IPS-20b (cell line): Measurements from ENCODE around the gene CSNK2A2.

Experiments used
- H3K27ac ChIP-seq: one replicate; pipeline ENCODE4 v1.5.1; 2013; ENCODE audit warnings: low read length
- H3K27me3 ChIP-seq: 2 replicates; pipeline ENCODE4 v1.6.1; 2013; ENCODE audit warnings: mild to moderate bottlenecking, low read length, inconsistent platforms; ENCODE audit not compliant: insufficient read depth
- H3K36me3 ChIP-seq: 2 replicates; pipeline ENCODE4 v1.6.1; 2013; ENCODE audit warnings: low read depth, mild to moderate bottlenecking, inconsistent platforms, low read length, moderate library complexity; ENCODE audit not compliant: insufficient read depth
- H3K4me1 ChIP-seq: 2 replicates; pipeline ENCODE4 v1.6.1; 2013; ENCODE audit warnings: mild to moderate bottlenecking, control low read depth, inconsistent platforms, low read length, moderate library complexity; ENCODE audit not compliant: insufficient read depth
- H3K4me3 ChIP-seq: 2 replicates; pipeline ENCODE4 v1.5.1; 2013; ENCODE audit warnings: mild to moderate bottlenecking, low read length, inconsistent platforms
- H3K9ac ChIP-seq: 2 replicates; pipeline ENCODE4 v1.6.1; 2013; ENCODE audit warnings: low read depth, mild to moderate bottlenecking, inconsistent platforms, low read length, moderate library complexity
- H3K9me3 ChIP-seq: 2 replicates; pipeline ENCODE4 v1.6.1; 2013; ENCODE audit warnings: mild to moderate bottlenecking, low read depth, low read length, inconsistent platforms; ENCODE audit not compliant: insufficient read depth

The CSNK2A2 gene

DNA sequence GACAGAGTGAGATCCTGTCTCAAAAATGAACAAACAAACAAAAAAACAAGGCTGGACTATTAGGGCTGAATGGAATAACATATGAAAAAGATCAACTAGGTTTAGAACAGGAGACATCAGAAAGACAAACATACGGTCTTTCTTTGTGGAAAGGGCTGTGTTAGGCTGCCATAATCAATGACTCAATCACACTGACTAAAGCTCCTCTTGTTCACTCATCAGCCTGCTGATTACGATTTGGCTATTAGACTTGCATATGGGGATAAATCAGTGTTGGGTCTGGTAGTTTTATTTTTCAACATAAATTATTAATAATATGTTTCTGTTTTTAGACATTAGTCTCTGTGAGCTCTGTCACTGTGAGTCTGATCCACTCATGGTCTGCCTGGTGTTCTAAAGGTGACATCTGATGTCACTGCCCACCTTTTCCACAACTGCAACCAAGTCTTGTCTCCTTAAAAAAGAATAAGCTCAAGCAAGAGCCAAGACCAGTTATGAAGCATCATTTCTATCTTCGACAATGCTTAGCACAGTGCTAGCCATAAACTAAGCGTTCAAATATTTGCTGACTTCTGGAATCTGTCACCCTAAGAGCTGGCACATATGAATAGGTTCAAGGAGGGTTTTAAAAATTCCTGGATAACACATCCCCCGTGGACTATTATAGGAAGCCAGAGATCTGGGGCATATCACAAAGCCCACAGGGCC lies 79.0 kb downstream of the CSNK2A2 start:
- no peak overlapping the region for H3K27ac ChIP-seq
- peaks cover 5% of the 10 kb centered on the region; the same call in 1 of the 2 replicates for H3K4me1 ChIP-seq
- no peak overlapping the region for H3K9ac ChIP-seq
- no peaks in the 10 kb centered on the region for H3K27me3 ChIP-seq
- H3K4me3 ChIP-seq = no peak overlapping the region
- H3K9me3 ChIP-seq = no peaks in the 10 kb centered on the region
- peaks cover 32% of the 10 kb centered on the region for H3K36me3 ChIP-seq

DNA sequence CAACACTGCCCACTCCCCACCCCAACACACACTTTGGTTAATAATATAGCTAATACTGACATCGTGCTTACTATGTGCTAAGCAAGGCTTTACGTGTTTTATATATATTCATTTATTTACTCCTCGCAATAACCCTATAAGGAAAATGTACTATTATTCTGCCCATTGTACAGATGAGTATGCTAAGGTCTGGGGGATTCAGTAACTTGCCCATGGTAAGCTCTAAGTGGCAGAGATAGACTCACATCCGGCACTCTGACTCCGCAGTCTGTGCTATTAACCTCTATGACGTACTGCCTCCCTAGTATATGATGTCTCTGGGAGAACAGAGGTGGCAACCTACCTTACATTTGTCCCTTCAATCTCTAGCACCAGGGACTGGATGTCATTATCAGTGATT lies 81.4 kb downstream of the CSNK2A2 start:
- Histone ChIP-seq H3K9ac (no peak overlapping the region), H3K9me3 (no peaks in the 10 kb centered on the region), H3K36me3 (peaks cover 46% of the 10 kb centered on the region)

DNA sequence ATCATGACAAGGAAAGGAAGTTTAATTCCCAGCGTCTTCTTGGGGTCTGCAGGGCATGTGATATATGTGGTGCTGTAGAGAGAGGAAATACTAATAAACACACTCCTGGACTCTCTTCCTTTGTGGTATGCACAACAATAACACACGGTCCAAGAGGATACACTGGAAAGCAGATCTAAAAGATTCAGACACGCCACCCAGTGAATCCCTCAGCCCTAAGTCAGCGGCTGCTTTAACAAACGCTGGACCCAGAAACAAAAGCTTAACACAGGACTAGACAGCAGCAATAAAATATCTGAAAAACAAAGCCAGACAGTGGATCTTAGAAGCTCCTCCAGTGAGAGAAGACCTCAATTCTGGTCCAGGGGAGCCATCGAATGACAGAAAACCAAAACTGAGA lies 81.8 kb downstream of the CSNK2A2 start:
- H3K9me3 ChIP-seq = no peaks in the 10 kb centered on the region
- no peak overlapping the region for H3K9ac ChIP-seq
- H3K27me3 ChIP-seq = no peaks in the 10 kb centered on the region
- no peak overlapping the region for H3K27ac ChIP-seq
- peaks cover 5% of the 10 kb centered on the region; the same call in 1 of the 2 replicates for H3K4me1 ChIP-seq
- H3K36me3 ChIP-seq = peaks cover 46% of the 10 kb centered on the region
- no peak overlapping the region for H3K4me3 ChIP-seq

More for the DNA sequence above, 81.4 kb downstream of the CSNK2A2 start:
- Histone ChIP-seq H3K4me1 (peaks cover 3% of the 10 kb centered on the region; the same call in 1 of the 2 replicates), H3K27ac (no peak overlapping the region), H3K27me3 (no peaks in the 10 kb centered on the region), H3K4me3 (no peak overlapping the region)

DNA sequence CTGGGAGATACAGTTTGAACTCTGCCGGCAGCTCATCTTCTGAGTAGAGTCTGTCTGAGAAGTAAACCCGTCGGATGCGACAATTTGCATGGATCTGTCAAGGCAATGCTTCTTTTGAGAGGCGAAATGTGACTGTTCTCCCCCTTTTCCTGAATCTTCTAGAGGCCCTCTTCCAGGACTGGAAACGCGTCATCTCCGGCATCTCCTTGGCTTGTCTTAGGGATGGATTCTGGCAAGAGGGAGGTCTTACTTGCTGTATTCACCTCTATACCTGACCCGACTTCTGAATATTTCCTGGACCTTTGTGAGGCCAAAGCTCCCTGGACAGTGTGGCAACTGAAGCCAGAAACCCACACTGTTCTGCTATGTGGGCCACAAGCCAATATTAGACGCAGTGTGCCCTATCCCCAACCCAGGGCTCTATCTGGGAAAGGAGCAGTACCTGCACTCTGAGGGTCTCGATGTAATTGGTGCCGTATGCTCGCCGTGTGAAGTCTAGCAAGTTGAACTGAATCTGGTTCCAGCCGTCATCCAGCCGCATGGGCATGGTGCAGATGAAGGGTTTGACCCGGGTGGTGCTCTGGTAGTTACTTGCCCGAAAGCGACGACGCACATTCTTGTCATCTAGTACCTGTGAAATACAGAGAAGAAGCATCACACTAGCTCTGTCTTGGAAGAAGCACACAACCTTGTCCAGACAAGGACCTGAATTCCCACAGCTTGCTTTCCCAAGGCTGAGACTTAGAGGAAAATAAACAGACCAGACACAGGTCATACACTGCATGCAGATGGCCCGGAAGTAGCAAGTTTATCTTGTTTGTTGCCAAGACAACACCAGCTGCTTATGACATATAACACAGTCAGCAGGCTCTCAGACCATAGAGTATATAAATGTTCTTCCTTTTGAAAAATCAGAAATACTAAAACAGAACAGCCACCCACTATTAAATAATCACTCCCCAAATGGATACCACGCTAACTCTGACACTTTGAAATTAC lies 82.8 kb downstream of the CSNK2A2 start:
- Histone ChIP-seq H3K36me3 (peaks cover 46% of the 10 kb centered on the region), H3K4me1 (peaks cover 14% of the 10 kb centered on the region; the same call in 1 of the 2 replicates), H3K9me3 (no peaks in the 10 kb centered on the region), H3K27me3 (no peaks in the 10 kb centered on the region), H3K9ac (no peak overlapping the region), H3K27ac (no peak overlapping the region), H3K4me3 (no peak overlapping the region)

DNA sequence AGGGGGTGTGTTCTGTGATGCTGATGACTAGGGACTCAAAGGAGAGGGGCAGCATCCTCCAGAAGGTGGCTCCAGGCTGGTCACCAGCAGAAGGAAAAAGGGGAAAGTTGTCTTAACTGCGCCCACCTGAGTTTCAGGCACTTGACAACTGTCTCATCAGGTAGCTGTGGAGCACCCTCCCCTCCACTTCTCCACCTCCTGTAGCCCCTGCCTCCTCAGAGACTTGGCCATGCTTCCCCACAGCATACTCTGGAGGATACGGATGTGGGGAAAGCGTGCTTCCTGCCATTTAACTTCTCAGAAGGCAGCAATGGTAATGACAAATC lies 86.6 kb downstream of the CSNK2A2 start:
- no peak overlapping the region for H3K27ac ChIP-seq

GRCh38 chr16:58110571-58111301 lies 87.2 kb downstream of the CSNK2A2 start:
- Histone ChIP-seq H3K4me3 (no peak overlapping the region), H3K27ac (no peak overlapping the region), H3K27me3 (no peaks in the 10 kb centered on the region), H3K9ac (no peak overlapping the region), H3K4me1 (peaks cover 26% of the 10 kb centered on the region; the same call in 1 of the 2 replicates), H3K9me3 (no peaks in the 10 kb centered on the region), H3K36me3 (peaks cover 31% of the 10 kb centered on the region)

More for the DNA sequence above, 86.6 kb downstream of the CSNK2A2 start:
- H3K4me1 ChIP-seq = peaks cover 26% of the 10 kb centered on the region; the same call in 1 of the 2 replicates
- peaks cover 37% of the 10 kb centered on the region for H3K36me3 ChIP-seq
- H3K9ac ChIP-seq = no peak overlapping the region
- no peak overlapping the region for H3K4me3 ChIP-seq
- H3K9me3 ChIP-seq = no peaks in the 10 kb centered on the region
- H3K27me3 ChIP-seq = no peaks in the 10 kb centered on the region

- Histone ChIP-seq H3K27me3 (no peaks in the 10 kb centered on the region), H3K36me3 (peaks cover 23% of the 10 kb centered on the region), H3K27ac (no peak overlapping the region), H3K4me3 (no peak overlapping the region), H3K4me1 (peaks cover 26% of the 10 kb centered on the region; the same call in 1 of the 2 replicates), H3K9ac (no peak overlapping the region), H3K9me3 (no peaks in the 10 kb centered on the region)
Observed at GRCh38 chr16:58109881-58110280, 88.0 kb downstream of the CSNK2A2 start.

GRCh38 chr16:58109330-58109729 lies 88.6 kb downstream of the CSNK2A2 start:
- Histone ChIP-seq H3K27me3 (no peaks in the 10 kb centered on the region), H3K4me1 (peaks cover 26% of the 10 kb centered on the region; the same call in 1 of the 2 replicates), H3K4me3 (no peak overlapping the region), H3K9me3 (no peaks in the 10 kb centered on the region), H3K9ac (no peak overlapping the region), H3K27ac (no peak overlapping the region), H3K36me3 (peaks cover 17% of the 10 kb centered on the region)
